ENCODE results near the gene GFPT1.

- TF ChIP-seq CTCF (optimal IDR thresholded peaks at IDR 0.05 in 1 of 3, IDR thresholded peaks at IDR 0.05 in 1 of 3, conservative IDR thresholded peaks at IDR 0.05 in 1 of 3; ENCODE audit: extremely low read depth in 1 of 3, insufficient read depth in 2 of 3, low read length in 3 of 3) (no peak), EZH2 (IDR thresholded peaks at IDR 0.05; ENCODE audit: low read length) (no peak)
These were observed 99.5 kb downstream of the GFPT1 start for GRCh38 chr2:69287544-69287943.

Data from keratinocyte (primary cell).